ENCODE data around the gene RPS6KA1.

GRCh38 chr1:26554781-26555180, 25.2 kb downstream of the RPS6KA1 start:
- TF ChIP-seq CTCF (conservative IDR thresholded peaks at IDR 0.05 in 1 of 2, IDR thresholded peaks at IDR 0.05 in 1 of 2; ENCODE audit: extremely low read depth in 1 of 2, insufficient read depth in 1 of 2, low read depth in 1 of 2, low read length in 2 of 2), result no peak
- TF ChIP-seq EZH2 (IDR thresholded peaks at IDR 0.05; ENCODE audit: borderline replicate concordance, low read length), result no peak
